Measurements from ENCODE around the gene DHRSX.
"Not testable (repeated sequence)": the region's sequence is repeated elsewhere in the genome, so short reads cannot be mapped to it uniquely, and the experiment has no call there.

DHRSX gene

DNA sequence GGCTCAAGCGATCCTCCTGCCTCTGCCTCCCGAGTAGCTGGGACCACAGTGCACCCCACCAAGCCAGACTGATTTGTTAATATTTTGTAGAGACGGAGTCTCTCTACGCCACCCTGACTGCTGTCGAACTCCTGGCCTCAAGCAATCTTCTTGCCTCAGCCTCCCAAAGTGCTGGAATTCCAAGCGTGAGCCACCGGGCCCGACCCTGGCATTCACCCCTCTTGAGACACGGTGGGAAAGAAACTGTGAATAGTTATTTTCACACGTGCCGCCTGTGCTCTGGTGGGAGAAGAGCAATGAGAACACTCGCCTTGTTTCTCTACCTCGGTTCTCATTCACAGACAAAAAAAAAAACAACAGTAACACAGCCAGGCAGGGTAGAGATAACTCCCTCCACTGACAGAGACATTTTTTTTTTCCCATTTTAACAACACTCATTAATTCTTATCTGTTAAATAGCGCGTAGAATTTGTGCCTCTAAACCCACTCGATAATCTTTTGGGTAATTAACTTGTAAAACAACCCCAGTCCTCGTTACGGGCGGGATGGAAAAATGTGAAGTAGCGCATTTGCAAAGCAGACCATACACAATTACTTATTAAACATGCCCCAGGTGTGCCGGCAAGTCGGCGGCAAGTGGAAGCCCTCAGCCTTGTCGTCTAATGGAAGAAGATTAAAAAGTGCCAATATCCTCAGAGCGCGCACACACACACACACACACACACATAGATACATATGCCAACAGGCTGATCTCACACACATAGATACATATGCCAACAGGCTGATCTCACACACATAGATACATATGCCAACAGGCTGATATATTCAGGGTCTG is 103.3 kb downstream of the DHRSX start:
- DNase-seq (ENCODE audit: low read depth): no peak

DNA sequence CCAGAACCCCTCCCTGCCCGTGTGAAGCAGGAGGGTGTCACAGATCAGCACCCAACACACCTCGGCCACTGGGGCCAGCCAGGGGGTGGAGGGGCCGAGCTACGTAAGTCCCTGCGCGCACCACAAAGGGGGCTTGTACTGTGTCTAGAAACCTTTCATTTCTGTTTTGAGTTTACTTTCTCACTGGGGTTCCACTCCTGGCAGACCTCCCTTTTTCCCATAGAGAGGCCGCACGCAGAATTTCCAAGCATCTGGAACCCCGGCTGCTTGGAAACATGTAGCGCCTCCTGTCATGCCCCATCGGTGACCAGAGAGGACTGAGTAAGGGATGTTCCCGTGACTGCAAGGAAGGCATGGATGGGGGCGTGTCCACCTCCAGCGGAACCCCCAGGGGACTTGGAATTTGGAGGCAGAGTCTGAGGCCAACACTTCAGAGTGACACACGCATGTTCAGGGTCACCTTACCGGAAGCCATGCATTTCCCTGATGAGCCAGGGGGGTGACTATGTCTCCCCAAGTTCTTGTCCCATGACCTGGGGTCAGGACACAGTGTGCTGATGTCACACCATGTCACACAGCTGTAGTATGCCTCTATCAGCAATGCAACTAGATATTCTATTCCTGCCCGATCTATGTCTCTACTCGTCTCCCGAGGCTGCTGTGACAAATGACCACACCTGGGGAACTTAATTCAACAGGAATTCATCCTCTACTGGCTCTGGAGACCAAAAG is 105.3 kb downstream of the DHRSX start:
- DNase-seq (ENCODE audit: low read depth): no peak
- in situ Hi-C loops (cut with HindIII; ENCODE audit: low sequenced_read_pairs): no loop called here
- TF ChIP-seq, protein P1, sequence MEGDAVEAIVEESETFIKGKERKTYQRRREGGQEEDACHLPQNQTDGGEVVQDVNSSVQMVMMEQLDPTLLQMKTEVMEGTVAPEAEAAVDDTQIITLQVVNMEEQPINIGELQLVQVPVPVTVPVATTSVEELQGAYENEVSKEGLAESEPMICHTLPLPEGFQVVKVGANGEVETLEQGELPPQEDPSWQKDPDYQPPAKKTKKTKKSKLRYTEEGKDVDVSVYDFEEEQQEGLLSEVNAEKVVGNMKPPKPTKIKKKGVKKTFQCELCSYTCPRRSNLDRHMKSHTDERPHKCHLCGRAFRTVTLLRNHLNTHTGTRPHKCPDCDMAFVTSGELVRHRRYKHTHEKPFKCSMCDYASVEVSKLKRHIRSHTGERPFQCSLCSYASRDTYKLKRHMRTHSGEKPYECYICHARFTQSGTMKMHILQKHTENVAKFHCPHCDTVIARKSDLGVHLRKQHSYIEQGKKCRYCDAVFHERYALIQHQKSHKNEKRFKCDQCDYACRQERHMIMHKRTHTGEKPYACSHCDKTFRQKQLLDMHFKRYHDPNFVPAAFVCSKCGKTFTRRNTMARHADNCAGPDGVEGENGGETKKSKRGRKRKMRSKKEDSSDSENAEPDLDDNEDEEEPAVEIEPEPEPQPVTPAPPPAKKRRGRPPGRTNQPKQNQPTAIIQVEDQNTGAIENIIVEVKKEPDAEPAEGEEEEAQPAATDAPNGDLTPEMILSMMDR (IDR thresholded peaks at IDR 0.05; ENCODE audit: low read depth, low read length, missing control alignments): no peak
- no peak overlapping the region for H3K4me3 ChIP-seq (ENCODE audit: low read depth, low read length)

More for the DNA sequence above, 103.3 kb downstream of the DHRSX start:
- in situ Hi-C loops (cut with HindIII; ENCODE audit: low sequenced_read_pairs): no loop called here
- H3K4me3 ChIP-seq (ENCODE audit: low read depth, low read length): no peak overlapping the region
- TF ChIP-seq, protein P1 (IDR thresholded peaks at IDR 0.05; ENCODE audit: low read depth, low read length, missing control alignments): no peak

DNA sequence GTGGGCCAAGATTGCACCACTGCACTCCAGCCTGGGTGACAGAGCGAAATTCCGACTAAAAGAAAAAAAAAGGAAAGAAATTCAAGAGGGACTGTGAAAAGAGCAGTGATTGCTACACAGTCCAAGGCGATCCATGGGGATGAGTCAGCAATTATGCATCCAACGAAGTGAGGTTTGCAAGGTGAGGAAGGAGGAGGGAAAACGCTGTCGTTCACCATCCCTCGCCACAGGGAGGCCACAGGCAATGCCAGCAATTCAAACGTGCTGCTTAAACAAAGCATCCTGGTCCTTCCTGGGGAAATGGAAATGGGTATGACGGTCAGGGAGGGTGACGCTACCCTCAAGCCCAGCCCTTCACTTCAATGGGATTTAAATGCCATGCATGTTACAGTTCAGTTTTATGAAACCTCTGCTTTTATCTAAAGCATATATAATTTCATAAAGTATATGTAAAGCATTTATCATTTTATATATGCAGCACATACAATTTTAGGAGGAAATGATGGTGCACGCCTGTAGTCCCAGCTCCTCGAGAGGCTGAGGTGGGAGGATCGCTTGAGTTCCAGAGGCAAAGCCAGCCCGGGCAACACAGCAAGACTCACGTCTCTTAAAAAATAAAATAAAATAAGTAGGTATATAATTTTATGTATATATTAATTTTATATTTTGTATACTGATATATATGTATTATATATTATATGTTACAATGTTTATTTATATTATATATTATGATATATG is 108.7 kb downstream of the DHRSX start:
- no peak overlapping the region for H3K4me3 ChIP-seq (ENCODE audit: low read depth, low read length)
- peak; percentile 94 for DNase-seq (ENCODE audit: low read depth)
- in situ Hi-C loops (cut with HindIII; ENCODE audit: low sequenced_read_pairs): no loop called here

DNA sequence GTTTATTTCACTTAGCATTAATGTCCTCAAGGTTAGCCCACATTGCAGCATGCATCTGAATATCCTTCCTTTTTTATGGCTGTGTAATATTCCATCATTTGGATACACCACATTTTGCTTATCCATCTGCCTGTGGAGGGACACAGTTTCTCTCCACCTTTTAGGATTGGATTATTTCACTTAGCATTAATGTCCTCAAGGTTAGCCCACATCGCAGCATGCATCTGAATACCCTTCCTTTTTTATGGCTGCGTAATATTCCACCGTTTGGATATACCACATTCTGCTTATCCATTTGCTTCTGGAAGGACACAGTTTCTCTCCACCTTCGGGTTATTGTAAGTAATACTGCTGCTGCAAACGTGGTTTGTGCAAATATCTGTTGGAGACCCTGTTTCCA is 110.0 kb downstream of the DHRSX start:
- in situ Hi-C loops (cut with HindIII; ENCODE audit: low sequenced_read_pairs): no loop called here
- no peak for DNase-seq (ENCODE audit: low read depth)
- H3K4me3 ChIP-seq (ENCODE audit: low read depth, low read length): no peak overlapping the region
- TF ChIP-seq, protein P1 (IDR thresholded peaks at IDR 0.05; ENCODE audit: low read depth, low read length, missing control alignments): no peak

More for the DNA sequence above, 108.7 kb downstream of the DHRSX start:
- TF ChIP-seq, protein P1 (IDR thresholded peaks at IDR 0.05; ENCODE audit: low read depth, low read length, missing control alignments): no peak

DNA sequence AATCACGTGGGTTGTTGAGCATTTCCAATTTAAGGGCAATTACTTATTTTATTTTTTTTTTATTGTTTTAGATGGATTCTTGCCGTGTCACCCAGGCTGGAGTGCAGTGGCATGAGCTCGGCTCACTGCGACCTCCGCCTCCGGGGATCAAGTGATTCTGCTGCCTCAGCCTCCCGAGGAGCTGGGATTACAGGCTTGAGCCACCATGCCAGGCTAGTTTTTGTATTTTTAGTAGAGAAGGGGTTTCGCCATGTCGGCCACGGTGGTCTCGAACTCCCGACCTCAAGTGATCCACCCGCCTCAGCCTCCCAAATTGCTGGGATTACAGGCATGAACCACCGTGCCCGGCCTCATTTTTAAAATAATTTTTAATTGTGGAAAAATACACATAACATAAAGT is 111.0 kb downstream of the DHRSX start:
- H3K4me3 ChIP-seq (ENCODE audit: low read depth, low read length); in situ Hi-C loops (cut with HindIII; ENCODE audit: low sequenced_read_pairs); DNase-seq (ENCODE audit: low read depth): not testable (repeated sequence)

DNA sequence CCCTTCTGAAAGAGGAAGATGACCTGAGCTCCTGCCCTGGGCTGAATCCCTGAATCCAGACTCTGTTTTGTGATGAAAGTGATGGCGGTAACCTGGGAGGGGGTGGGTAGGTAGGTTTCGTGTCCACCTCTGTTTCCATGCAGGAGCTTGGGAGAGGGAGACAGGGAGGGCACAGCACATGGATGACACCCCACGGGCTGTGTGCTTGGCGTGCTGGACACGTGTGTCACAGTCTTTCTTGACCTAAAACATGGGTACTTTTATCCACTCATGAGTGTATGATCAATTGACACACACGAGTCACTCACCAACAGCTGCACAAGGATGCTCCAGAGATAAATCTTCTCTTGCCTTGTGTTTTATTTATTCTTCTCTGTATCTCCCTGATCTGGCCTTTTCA is 111.5 kb downstream of the DHRSX start:
- H3K4me3 ChIP-seq (ENCODE audit: low read depth, low read length): no peak overlapping the region
- no peak for DNase-seq (ENCODE audit: low read depth)
- TF ChIP-seq, protein P1 (IDR thresholded peaks at IDR 0.05; ENCODE audit: low read depth, low read length, missing control alignments): no peak
- in situ Hi-C loops (cut with HindIII; ENCODE audit: low sequenced_read_pairs): no loop called here
